IPS-NIHi7 (cell line): ENCODE data around the gene GANAB.
"Not testable (repeated sequence)": the region's sequence is repeated elsewhere in the genome, so short reads cannot be mapped to it uniquely, and the experiment has no call there.

Experiments
- DNase-seq: peaks from one replicate; pipeline ENCODE4 v3.0.0; 2012; ENCODE audit warnings: mixed read lengths; ENCODE audit errors: extremely low spot score

The GANAB gene

GRCh38 chr11:62601372-62602140 is 44.9 kb downstream of the GANAB start, which contains the start of gene MTA2:
Gene MTA2 (minus strand): TSS chr11:62601865. CDS start chr11:62601450, 415 bp downstream.
- peak; percentile 89 for DNase-seq

DNA sequence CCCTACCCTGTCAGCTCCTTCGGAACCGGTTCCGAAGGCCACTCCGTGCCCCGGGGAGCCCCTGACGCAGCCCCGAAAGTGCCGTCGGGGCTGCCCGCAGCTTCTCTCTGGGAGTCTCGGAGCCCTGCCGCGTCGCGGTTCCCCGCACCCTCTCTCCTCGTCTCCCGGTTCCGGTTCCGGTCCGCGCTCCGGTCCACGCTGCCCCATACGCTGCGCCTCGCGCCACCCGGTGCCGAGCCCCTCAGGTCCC is 45.4 kb downstream of the GANAB start:
- no peak for DNase-seq

- DNase-seq = no peak
Observed at GRCh38 chr11:62600367-62601121, 45.9 kb downstream of the GANAB start.

GRCh38 chr11:62599901-62600300 is 46.5 kb downstream of the GANAB start:
- no peak for DNase-seq

GRCh38 chr11:62599069-62599696 is 47.2 kb downstream of the GANAB start:
- peak; percentile 93 for DNase-seq

GRCh38 chr11:62595124-62595523 is 51.3 kb downstream of the GANAB start:
- no peak for DNase-seq

- DNase-seq = peak; percentile 62
Observed at GRCh38 chr11:62593434-62594044, 52.9 kb downstream of the GANAB start.

DNA sequence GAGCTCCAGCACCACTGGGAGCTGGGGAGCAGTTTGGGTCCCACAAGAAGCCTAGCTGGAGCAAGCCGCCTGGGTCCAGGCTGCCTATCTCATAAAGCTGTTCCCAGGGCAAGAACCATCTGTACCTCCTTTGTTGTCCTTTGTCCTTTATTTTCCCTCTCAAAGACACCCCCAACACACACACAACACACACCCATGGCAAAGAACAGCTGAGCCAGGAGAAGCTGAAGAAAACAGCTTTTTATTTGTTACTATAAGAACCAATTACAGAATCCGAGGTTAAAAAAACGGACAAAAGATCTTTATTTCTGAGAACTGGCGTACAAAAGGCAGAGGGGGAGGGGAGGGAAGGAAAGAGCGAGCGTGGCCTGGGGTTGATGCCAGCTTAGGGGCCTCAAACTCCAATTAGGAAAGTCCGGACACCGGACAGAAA is 53.4 kb downstream of the GANAB start:
- no peak for DNase-seq

- no peak for DNase-seq
Observed at GRCh38 chr11:62592146-62592815, 54.1 kb downstream of the GANAB start.

GRCh38 chr11:62591448-62592145 is 54.8 kb downstream of the GANAB start, which contains the start of gene TUT1:
Gene TUT1 (minus strand): TSS chr11:62591523. CDS start chr11:62591485, 38 bp downstream.
- peak; percentile 90 for DNase-seq

- no peak for DNase-seq
Observed at GRCh38 chr11:62588966-62589637, 57.3 kb downstream of the GANAB start.

DNA sequence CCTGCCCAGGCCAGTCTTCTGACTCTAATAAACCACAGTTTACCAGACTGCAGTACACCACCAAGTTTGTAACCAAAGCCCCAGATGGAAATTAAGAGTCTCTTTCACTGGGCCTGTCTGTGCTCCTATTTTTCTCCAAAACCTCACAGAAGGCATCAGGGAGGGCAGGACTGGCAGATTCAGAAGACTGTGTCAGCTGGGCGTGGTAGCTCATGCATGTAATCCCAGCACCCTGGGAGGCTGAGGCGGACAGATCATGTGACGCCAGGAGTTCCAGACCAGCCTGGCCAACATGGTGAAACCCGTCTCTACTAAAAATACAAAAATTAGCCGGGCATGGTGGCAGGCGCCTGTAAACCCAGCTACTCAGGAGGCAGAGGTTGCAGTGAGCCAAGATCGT is 61.1 kb downstream of the GANAB start:
- DNase-seq = not testable (repeated sequence)

GRCh38 chr11:62581735-62582134 is 64.7 kb downstream of the GANAB start:
- not testable (repeated sequence) for DNase-seq

GRCh38 chr11:62580959-62581715 is 65.3 kb downstream of the GANAB start:
- DNase-seq = no peak

- no peak for DNase-seq
Observed at GRCh38 chr11:62579252-62579651, 67.2 kb downstream of the GANAB start.

DNA sequence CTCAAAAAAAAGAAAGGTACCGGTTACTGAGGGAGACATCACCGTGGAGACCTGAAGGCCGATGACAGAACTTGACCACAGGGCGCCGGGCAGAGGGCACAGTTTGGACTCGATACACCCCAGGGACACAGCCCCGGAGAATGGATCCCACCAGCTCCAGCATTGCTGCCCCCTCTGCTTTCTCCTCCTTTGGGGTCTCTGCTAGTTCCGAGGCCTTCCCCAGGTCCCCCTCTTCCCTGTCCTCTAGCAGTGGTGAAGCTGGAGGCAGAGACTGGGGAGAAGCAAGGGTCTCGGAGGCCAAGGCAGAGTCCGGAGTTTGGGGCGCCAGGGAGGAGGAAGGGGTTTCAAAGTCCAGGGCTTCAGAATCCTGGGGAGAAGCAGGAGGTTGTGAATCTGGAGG is 67.9 kb downstream of the GANAB start:
- no peak for DNase-seq

DNA sequence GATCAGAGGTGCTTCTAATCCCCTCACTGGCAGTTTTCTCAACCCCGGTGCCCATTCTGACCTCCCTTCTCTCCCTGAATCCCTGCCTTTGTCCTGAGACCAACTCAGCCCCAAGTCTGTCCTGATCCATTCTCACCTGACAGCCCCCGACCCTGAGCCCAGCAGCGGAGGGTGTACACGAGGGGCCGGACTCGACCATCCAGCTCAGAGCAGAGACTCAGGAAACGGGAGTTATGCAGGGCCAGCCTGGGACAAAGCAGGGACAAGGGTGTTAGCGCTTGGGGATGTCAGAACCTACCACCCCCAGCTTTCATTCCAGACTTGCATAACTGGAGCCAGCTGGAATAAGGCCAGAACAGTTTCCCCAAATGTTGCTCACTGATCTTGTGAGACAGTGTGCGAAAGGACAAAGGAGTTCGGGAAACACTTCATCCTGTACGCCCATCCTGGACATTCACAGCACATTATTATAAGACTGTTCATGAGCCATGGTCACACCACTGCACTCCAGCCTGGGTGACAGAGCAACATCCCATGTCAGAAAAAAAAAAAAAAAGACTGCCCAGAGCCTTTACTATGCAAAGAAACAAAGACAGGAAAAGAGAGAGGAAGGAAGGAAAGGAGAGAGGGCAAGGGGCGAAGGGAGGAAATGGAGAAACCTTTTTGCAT is 69.2 kb downstream of the GANAB start:
- DNase-seq = no peak

DNA sequence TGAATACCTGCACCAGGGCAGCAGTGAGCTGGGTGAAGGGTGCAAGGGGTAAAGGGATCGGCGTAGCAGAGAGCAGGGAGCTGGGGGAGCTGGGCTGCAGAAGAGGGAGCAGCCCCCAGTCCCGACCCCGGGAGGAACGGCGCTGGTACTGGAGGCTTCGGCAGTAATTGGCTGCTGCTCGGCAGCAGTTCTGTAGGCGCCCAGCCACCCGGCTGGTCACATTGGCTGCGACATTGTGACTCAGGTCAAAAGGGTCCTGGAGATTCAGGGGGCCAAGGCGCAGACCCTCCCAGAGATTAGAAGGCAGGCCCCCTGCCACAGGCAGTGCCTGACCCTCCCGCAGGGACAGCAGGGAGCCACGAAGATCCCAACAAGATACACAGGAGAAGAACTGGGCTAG is 70.6 kb downstream of the GANAB start:
- DNase-seq = no peak

DNA sequence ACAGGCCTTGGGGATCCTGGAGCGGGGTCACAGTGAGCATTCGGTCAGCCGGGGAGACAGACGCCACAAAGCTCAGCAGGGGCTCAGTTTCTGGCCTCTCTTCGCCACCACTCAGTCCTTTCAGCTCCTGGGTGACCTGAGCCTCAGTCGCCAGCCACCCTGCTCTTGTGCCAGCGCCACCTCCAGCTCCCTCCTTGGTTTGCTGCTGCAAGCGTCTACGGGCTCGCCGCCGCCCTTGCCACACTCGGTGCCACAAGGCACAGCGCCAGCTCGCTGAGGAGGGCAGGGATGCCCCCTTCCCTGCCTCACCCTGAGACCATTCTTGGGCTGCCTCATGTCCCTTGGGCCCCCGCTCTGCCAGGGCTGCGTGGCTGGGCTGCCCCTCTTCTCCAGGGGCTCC is 71.3 kb downstream of the GANAB start:
- DNase-seq = peak; percentile 11
